Left forelimb (tissue), 1 donor: ENCODE measurements around the gene KLRC4.
"Not testable (repeated sequence)": the region's sequence is repeated elsewhere in the genome, so short reads cannot be mapped to it uniquely, and the experiment has no call there.

Experiments
- DNase-seq: peaks from one replicate; pipeline ENCODE4 v3.0.0-alpha.2; 2018; ENCODE audit warnings: low spot score

KLRC4 gene

GRCh38 chr12:10397296-10397695 lies 12.3 kb downstream of the KLRC4 start:
- no peak for DNase-seq

- not testable (repeated sequence) for DNase-seq
Observed at GRCh38 chr12:10396176-10396575, 13.4 kb downstream of the KLRC4 start.

GRCh38 chr12:10395390-10395998 lies 14.1 kb downstream of the KLRC4 start:
- no peak for DNase-seq

GRCh38 chr12:10394531-10395152 lies 14.9 kb downstream of the KLRC4 start:
- not testable (repeated sequence) for DNase-seq

- no peak for DNase-seq
Observed at GRCh38 chr12:10393291-10393690, 16.3 kb downstream of the KLRC4 start.

GRCh38 chr12:10392394-10392930 lies 17.1 kb downstream of the KLRC4 start:
- DNase-seq, result no peak

GRCh38 chr12:10390991-10391390 lies 18.6 kb downstream of the KLRC4 start:
- not testable (repeated sequence) for DNase-seq

- DNase-seq, result no peak
Observed at GRCh38 chr12:10389904-10390303, 19.7 kb downstream of the KLRC4 start, which contains the start of gene KLRK1. KLRK1 (minus strand) TSS chr12:10390041; CDS start chr12:10388810, 1,231 bp downstream.

GRCh38 chr12:10388624-10389413 lies 20.7 kb downstream of the KLRC4 start:
- no peak for DNase-seq

- not testable (repeated sequence) for DNase-seq
Observed at GRCh38 chr12:10387498-10387897, 22.1 kb downstream of the KLRC4 start.

GRCh38 chr12:10386857-10387256 lies 22.7 kb downstream of the KLRC4 start:
- no peak for DNase-seq

- DNase-seq, result no peak
Observed at GRCh38 chr12:10385166-10385613, 24.4 kb downstream of the KLRC4 start.

- DNase-seq, result no peak
Observed at GRCh38 chr12:10384191-10384590, 25.4 kb downstream of the KLRC4 start.

- DNase-seq, result no peak
Observed at GRCh38 chr12:10381928-10382628, 27.5 kb downstream of the KLRC4 start.

- DNase-seq, result not testable (repeated sequence)
Observed at GRCh38 chr12:10378737-10379136, 30.8 kb downstream of the KLRC4 start.

GRCh38 chr12:10374624-10375018 lies 34.9 kb downstream of the KLRC4 start:
- DNase-seq, result no peak

GRCh38 chr12:10372559-10372958 lies 37.0 kb downstream of the KLRC4 start:
- DNase-seq, result no peak

- not testable (repeated sequence) for DNase-seq
Observed at GRCh38 chr12:10371893-10372535, 37.5 kb downstream of the KLRC4 start.

GRCh38 chr12:10369557-10370415 lies 39.8 kb downstream of the KLRC4 start:
- no peak for DNase-seq
